Dermis microvascular lymphatic vessel endothelial cell (primary cell): Measurements from ENCODE around the gene OR13C8. TPM values are rescaled to one million over a fixed set of nuclear protein-coding genes. Genes with fewer than 3 reads are reported as not detected.

Experiments
- DNase-seq, 2 donors: peaks; one replicate each; pipeline versions ENCODE4 v3.0.0 to v3.0.0-alpha.2; 2010; ENCODE audit warnings: low read depth in 2 of 2
- total RNA-seq: library from RNA; depleted of rRNA; stranded (reverse); fragments of >200 nt; gene quantifications from 2 replicates; pipeline ENCODE4 v1.2.1, GENCODE V29; 2014

The OR13C8 gene
- total RNA-seq, 1 donor from 2014 or later: not detected

GRCh38 chr9:104611213-104611612, 42.2 kb downstream of the OR13C8 start:
- DNase-seq: no peak

- no peak for DNase-seq
Observed at GRCh38 chr9:104617418-104617817, 48.5 kb downstream of the OR13C8 start.

- DNase-seq: no peak
Observed at GRCh38 chr9:104618104-104618503, 49.1 kb downstream of the OR13C8 start, which contains the start of gene OR13C9. Gene OR13C9 (minus strand): TSS chr9:104618204. CDS start chr9:104618204, 0 bp downstream.

Other genes starting within 250 kb of the OR13C8 start
- gene OR13F1, start 64.9 kb upstream of the OR13C8 start, total RNA-seq: not detected in 2 replicates
- not detected in 2 replicates for gene OR13C4, start 42.0 kb upstream of the OR13C8 start, total RNA-seq
- not detected in 2 replicates for gene OR13C3, start 32.3 kb upstream of the OR13C8 start, total RNA-seq
- not detected in 2 replicates for gene OR13C5, start 30.2 kb downstream of the OR13C8 start, total RNA-seq
- not detected in 2 replicates for gene OR13C2, start 36.5 kb downstream of the OR13C8 start, total RNA-seq
- gene OR13C9, start 49.0 kb downstream of the OR13C8 start, total RNA-seq: not detected in 2 replicates
- not detected in 2 replicates for gene OR13D1, start 125.3 kb downstream of the OR13C8 start, total RNA-seq
- gene NIPSNAP3A, start 178.5 kb downstream of the OR13C8 start, total RNA-seq: 35.4 and 49.4 TPM in 2 replicates
- 0.25 and 0.39 TPM in 2 replicates for gene NIPSNAP3B, start 195.0 kb downstream of the OR13C8 start, total RNA-seq